ENCODE data around the gene BCL2. TPM values are rescaled to one million over a fixed set of nuclear protein-coding genes. Genes with fewer than 3 reads are reported as not detected.

BCL2 gene
- total RNA-seq, 2 donors from 2014 or later, result 14.8 to 38.4 TPM

DNA sequence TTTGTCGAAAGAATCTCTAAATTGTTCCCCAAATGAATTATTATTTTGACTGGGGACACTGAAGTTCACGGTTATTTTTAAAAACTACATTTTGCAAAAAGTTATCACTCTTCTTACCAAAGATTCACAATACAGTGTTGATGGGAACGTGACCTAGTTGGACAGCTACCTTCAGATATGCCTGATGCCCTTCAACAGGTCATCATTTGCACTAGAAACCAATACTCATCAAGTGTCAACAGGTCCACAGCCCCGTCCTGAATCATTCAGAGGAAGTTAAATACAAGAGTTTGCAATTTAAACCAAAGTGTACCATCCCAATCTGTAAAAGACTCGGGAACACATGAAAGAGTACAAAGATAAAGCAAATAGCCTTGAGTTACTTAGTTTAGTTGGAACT is 28.3 kb downstream of the BCL2 start:
- 89% methylated on average over 5 of the region's 5 CpGs for WGBS
- no peaks in the 10 kb centered on the region for H3K9me3 ChIP-seq
- no peaks in the 10 kb centered on the region for H3K4me1 ChIP-seq (replicated peaks)
- no peak overlapping the region for H3K27ac ChIP-seq
- DNase-seq (ENCODE audit: low spot score), result no peak
- TF ChIP-seq POLR2A (IDR thresholded peaks at IDR 0.05), result no peak
- TF ChIP-seq, protein P1, sequence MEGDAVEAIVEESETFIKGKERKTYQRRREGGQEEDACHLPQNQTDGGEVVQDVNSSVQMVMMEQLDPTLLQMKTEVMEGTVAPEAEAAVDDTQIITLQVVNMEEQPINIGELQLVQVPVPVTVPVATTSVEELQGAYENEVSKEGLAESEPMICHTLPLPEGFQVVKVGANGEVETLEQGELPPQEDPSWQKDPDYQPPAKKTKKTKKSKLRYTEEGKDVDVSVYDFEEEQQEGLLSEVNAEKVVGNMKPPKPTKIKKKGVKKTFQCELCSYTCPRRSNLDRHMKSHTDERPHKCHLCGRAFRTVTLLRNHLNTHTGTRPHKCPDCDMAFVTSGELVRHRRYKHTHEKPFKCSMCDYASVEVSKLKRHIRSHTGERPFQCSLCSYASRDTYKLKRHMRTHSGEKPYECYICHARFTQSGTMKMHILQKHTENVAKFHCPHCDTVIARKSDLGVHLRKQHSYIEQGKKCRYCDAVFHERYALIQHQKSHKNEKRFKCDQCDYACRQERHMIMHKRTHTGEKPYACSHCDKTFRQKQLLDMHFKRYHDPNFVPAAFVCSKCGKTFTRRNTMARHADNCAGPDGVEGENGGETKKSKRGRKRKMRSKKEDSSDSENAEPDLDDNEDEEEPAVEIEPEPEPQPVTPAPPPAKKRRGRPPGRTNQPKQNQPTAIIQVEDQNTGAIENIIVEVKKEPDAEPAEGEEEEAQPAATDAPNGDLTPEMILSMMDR (IDR thresholded peaks at IDR 0.05), result no peak
- no peak for TF ChIP-seq POLR2AphosphoS5 (IDR thresholded peaks at IDR 0.05)
- H3K27me3 ChIP-seq (replicated peaks; ENCODE audit: insufficient read depth), result no peaks in the 10 kb centered on the region
- intact Hi-C loops (cut with DNase I), result no loop called here
- H3K36me3 ChIP-seq, result no peaks in the 10 kb centered on the region
- no peak overlapping the region for H3K4me3 ChIP-seq

DNA sequence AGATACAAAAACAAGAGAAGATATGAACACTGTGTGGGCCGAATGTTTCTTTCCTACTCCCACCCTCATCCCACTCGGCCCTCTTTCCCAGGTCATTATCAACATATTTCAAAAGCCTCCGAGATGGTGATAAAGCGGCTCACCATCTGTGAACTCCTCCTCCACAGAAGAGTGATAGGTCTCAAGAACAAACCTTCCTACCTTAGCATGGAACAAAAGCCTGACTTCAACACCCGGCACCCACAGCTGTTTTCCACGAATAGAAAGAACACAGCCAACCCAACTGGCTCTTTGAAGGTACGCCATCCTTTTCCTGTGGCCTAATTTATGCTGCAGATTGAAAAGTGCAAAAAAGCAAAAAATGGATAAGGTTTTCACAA is 28.8 kb downstream of the BCL2 start:
- H3K36me3 ChIP-seq, result no peaks in the 10 kb centered on the region
- no peaks in the 10 kb centered on the region for H3K27me3 ChIP-seq (replicated peaks; ENCODE audit: insufficient read depth)
- H3K9me3 ChIP-seq, result no peaks in the 10 kb centered on the region
- H3K4me3 ChIP-seq, result no peak overlapping the region
- no peaks in the 10 kb centered on the region for H3K4me1 ChIP-seq (replicated peaks)
- no peak for DNase-seq (ENCODE audit: low spot score)
- intact Hi-C loops (cut with DNase I), result no loop called here
- WGBS, result 88% methylated on average over 7 of the region's 7 CpGs
- TF ChIP-seq, protein P1 (IDR thresholded peaks at IDR 0.05), result no peak
- no peak for TF ChIP-seq POLR2A (IDR thresholded peaks at IDR 0.05)
- TF ChIP-seq POLR2AphosphoS5 (IDR thresholded peaks at IDR 0.05), result no peak
- no peak overlapping the region for H3K27ac ChIP-seq

DNA sequence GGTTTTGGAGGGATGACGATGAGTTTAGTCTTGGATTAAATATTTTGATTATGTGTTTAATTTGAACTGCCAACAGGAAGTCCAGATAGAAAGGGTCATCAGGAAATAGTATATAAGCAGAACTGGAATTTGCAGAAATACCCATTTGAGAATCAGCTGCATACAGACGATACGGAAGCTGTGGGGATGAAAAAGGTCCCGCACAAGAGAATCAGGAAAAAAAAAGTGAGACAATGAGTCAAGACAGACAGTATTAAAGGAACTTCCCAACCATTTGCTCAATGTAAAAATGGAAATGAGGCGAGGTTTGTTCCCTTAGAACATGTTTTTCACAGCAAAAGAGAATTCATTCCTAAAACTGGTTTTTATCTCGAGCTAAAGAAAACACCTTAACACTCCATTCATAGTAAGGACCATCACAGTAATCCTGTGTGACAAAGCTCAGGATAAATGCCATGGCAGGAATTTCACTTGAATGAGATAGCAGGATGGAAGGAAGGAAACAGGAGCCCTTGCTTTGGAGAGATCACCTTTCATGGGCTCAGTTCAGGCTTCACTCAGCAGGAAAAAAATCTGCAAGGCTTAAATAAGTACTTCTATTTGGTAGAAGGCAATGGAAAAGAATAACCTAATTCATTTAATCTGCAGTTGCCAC is 29.3 kb downstream of the BCL2 start:
- no peaks in the 10 kb centered on the region for H3K36me3 ChIP-seq
- no peak for DNase-seq (ENCODE audit: low spot score)
- H3K27ac ChIP-seq, result no peak overlapping the region
- no peaks in the 10 kb centered on the region for H3K4me1 ChIP-seq (replicated peaks)
- TF ChIP-seq POLR2A (IDR thresholded peaks at IDR 0.05) (no peak), POLR2AphosphoS5 (IDR thresholded peaks at IDR 0.05) (no peak)
- TF ChIP-seq, protein P1 (IDR thresholded peaks at IDR 0.05), result no peak
- intact Hi-C loops (cut with DNase I), result no loop called here
- no peaks in the 10 kb centered on the region for H3K9me3 ChIP-seq
- H3K4me3 ChIP-seq, result no peak overlapping the region
- 92% methylated on average over 6 of the region's 6 CpGs for WGBS
- no peaks in the 10 kb centered on the region for H3K27me3 ChIP-seq (replicated peaks; ENCODE audit: insufficient read depth)

DNA sequence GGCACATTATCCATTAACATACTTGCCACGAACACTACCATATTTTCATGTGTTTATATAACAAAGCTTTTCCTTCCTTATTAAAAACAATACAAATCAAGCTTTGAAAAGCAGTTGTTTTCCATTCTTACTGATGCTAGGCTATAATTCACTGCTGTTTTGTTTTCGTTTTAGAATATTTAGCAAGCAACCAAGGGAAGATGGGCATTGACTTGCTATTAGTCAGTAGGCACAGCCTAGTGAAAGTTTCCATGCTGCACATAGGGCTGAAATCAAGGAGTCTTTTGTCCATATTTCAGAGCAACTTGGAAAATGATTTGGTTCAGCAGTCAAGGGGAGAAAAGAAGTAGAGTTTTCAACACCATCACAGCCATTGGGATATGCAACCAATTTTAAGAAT is 31.3 kb downstream of the BCL2 start:
- H3K9me3 ChIP-seq, result no peaks in the 10 kb centered on the region
- H3K4me3 ChIP-seq, result no peak overlapping the region
- H3K4me1 ChIP-seq (replicated peaks), result no peaks in the 10 kb centered on the region
- intact Hi-C loops (cut with DNase I), result no loop called here
- H3K27ac ChIP-seq, result no peak overlapping the region
- H3K27me3 ChIP-seq (replicated peaks; ENCODE audit: insufficient read depth), result no peaks in the 10 kb centered on the region
- H3K36me3 ChIP-seq, result no peaks in the 10 kb centered on the region
- TF ChIP-seq POLR2AphosphoS5 (IDR thresholded peaks at IDR 0.05), result no peak
- 72% methylated on average over 2 of the region's 2 CpGs for WGBS
- no peak for DNase-seq (ENCODE audit: low spot score)

DNA sequence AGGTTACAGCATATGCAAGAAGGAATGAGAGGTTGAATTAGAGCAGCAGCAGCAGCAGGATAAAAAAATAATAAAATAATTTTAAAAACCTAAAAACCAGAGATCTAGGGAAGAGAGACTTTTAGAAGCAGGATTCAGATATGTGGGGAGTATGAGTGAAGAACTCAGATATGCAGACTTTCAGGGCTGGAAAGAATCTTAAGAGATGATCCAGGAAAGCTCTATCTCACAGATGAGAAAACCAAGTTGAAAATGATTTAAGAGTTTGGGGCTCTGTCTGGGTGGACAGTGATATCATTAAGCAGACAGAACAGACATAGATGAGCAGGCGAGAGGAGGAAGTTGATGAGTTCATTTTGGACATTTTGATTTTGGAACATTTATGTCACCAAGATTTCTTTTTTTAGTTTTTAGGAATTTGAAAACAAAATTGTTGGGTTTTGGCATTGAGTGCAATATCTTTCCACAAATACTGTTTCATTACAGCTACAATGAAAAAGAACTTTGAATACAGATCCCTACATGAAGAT is 31.8 kb downstream of the BCL2 start:
- TF ChIP-seq POLR2AphosphoS5 (IDR thresholded peaks at IDR 0.05), result no peak
- TF ChIP-seq POLR2A (IDR thresholded peaks at IDR 0.05), result no peak
- TF ChIP-seq, protein P1 (IDR thresholded peaks at IDR 0.05), result no peak
- Histone ChIP-seq H3K4me3 (no peak overlapping the region), H3K27me3 (replicated peaks; ENCODE audit: insufficient read depth) (no peaks in the 10 kb centered on the region), H3K27ac (no peak overlapping the region), H3K4me1 (replicated peaks) (no peaks in the 10 kb centered on the region), H3K9me3 (no peaks in the 10 kb centered on the region), H3K36me3 (no peaks in the 10 kb centered on the region)
- no peak for DNase-seq (ENCODE audit: low spot score)
- 93% methylated on average over 1 of the region's 1 CpG for WGBS
- intact Hi-C loops (cut with DNase I), result no loop called here

Data from prostate gland (tissue), 2 donors.